Activated CD4-positive, alpha-beta T cell treated with anti-CD3 and anti-CD28 coated beads for 48 hours (primary cell): Measurements from ENCODE around the gene GABRR3.
"Not testable (repeated sequence)": the region's sequence is repeated elsewhere in the genome, so short reads cannot be mapped to it uniquely, and the experiment has no call there.

Experiments
- DNase-seq: peaks from one replicate; pipeline ENCODE4 v3.0.0-alpha.2; 2020

Gene GABRR3

GRCh38 chr3:98021830-98022560 is 13.1 kb downstream of the GABRR3 start:
- no peak for DNase-seq

DNA sequence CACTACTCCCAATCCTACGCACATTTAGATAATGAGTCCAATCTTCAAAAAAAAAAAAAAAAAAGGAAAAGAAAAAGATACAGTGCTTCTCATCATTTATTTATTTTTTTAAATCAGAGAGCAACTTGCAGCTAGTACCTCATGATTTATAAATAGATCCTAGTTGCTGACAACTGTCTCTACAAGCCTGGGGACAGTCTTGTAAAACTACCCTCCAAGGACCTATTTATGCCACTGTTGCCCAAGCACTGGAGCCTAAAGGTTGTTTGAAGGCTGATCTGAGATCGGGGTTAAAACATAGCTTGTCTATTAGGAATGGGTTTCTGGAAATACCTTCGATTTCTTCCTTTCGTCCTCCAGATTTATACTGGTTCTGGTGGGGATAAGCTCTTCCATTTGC is 14.7 kb downstream of the GABRR3 start:
- no peak for DNase-seq

DNA sequence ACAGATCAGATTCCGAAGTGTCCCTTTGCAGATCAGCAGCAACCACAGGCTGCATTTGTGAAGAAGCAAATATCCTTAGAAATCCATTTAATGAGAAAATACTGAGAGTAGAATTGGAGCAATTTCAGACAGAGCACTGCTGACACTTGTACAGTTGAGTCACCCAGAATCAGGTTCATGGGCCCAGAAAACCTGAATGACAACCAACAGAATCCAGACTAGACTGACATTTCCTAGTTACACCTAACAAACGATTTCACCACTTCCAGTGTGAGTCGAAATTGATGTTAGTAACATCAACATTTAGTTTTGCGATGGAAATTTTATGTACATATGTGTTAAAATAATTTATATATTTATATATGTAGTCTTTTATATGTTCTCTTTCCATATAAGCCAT is 16.8 kb downstream of the GABRR3 start:
- DNase-seq, result no peak

DNA sequence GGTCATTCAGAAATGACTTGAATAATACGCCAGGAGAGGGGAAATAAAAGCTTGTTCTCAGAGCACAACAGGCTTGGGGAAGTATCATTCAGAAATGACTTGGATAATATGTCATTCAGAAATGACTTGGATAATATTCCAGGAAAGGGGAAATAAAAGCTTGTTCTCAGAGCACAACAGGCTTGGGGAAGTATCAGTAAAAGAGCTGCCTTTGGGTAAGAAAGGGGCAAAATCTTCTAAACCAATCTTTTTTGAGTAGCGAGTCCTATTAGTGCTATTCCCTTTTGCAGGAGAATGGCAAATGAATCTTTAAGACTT is 20.9 kb downstream of the GABRR3 start:
- no peak for DNase-seq

DNA sequence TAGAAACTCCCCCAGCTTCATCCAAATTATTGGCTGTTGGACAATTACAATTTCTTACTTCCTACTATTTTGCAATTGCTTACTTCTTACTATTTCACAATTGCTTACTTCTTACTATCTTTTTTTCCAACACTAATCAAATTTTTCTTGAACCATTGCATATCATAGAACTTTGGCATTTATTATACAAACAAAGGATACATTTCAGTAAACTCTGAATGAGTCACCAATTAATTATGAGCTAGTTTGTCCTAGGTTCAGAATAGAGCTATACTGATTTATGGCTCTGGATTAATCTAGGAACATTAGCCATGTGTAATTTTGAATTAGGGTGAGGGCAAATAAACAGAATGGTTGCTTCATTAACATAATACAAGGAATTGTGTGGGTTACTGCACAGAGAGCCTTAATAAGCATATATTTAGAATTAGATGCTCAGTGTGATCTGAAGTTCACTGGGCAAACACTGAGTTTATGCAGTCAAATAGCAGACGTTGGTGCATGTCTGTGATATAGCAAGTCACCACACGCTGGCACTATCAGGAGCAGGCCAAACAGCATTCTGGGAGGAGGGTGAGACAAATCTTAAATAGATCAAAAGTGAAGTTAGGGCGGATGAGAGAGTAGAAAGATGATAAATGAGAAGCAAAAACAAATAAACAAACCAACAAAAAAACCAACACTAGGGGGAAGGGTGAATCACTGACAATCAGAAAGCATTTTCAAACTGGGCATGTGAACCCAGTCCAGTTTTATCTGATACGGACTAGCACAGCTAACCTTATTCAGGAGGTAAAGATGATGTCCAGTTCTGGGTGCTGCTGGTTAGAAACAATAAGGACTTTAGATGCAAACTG is 21.5 kb downstream of the GABRR3 start:
- no peak for DNase-seq

DNA sequence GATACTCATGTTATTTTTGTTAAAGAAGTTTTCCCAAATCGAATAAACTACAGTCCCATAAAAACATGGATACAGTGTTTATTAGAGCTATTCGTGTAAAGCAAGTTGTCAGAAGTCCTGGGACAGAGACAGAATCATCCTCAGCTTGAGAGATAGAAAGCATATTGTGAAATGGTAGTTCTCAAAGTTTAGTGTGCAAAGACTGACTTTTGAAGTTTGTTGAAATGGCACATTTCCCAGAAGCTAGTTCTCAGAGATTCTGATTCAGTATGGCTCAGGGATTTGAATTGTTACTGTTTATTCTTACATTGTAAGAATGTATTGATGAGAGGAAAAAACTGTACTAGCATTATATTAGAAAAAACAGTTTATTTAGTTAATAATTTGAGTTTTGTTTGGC is 22.1 kb downstream of the GABRR3 start:
- no peak for DNase-seq

- not testable (repeated sequence) for DNase-seq
Observed at GRCh38 chr3:98010883-98011449, 24.1 kb downstream of the GABRR3 start.

DNA sequence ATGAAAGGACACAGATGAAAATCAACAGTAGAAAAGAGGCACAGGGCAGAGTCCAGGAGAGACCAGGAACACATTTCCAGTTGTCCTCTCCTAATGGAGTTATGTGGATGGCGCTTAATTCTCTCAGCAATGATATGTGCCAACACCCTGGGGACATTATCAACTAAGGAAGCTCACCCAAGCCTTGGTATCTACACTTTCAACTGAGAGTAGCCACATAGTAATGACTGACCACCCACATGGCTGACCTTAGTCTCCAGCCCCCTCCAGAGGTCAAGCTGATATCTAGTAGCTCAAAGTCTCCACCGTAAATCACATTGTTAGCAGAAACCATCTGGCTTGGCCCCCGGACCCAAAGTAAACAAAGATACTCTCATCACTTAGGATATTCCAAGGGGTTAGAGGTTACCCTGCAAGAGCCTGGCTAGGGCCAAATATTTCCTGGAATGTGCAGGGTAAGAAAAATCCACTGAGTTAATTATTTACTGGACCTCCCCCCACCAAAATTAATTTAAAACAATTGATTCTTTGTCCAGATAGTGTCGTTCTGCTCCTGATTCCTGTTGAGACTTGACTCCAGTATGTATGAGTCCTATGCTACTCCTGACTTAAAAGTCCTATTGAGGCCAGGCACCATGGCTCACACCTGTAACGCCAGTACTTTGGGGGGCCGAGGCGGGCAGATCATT is 24.8 kb downstream of the GABRR3 start:
- DNase-seq, result no peak

- DNase-seq, result no peak
Observed at GRCh38 chr3:98008855-98009254, 26.3 kb downstream of the GABRR3 start.

DNA sequence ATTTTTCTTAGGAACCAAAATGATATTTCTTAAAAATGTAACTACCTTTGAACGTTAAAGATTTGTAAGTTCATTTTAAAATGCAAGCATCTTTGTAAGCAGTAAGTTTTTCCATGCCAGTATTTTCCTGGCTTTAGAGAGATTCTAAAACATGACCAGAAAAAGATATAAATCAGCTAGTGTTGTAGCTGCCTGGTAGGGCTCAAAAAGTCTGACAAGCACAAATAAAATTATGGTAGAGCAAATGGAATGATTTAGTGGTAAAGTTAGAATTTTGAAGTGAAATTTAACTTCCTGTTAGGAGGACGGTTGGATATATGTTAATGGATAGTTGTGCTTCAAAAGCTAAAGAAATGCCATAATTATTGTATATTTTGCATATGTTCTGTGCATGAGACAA is 29.7 kb downstream of the GABRR3 start:
- no peak for DNase-seq

DNA sequence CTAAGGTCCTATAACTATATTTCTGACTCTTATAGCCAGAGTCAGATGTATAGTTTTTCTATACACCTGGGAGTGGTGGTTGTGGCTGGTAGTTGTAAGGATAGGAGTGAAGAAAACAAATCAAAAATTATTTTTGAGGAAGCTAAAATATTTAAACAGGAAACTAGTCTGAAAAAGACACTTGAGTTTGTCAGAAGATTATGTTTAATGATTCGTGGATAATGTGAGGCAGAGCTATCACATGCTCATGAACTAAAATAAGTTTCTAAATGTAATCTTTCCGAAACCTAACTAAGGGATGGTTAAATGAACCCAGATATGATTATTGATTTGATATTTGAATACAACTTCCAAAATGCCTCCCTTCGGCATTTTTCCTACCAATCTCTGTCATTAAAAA is 30.4 kb downstream of the GABRR3 start:
- no peak for DNase-seq

GRCh38 chr3:98003306-98003969 is 31.7 kb downstream of the GABRR3 start:
- DNase-seq, result no peak

- no peak for DNase-seq
Observed at GRCh38 chr3:98002717-98003116, 32.4 kb downstream of the GABRR3 start.

- no peak for DNase-seq
Observed at GRCh38 chr3:97999994-98000393, 35.1 kb downstream of the GABRR3 start.

- no peak for DNase-seq
Observed at GRCh38 chr3:97999103-97999502, 36.0 kb downstream of the GABRR3 start.

DNA sequence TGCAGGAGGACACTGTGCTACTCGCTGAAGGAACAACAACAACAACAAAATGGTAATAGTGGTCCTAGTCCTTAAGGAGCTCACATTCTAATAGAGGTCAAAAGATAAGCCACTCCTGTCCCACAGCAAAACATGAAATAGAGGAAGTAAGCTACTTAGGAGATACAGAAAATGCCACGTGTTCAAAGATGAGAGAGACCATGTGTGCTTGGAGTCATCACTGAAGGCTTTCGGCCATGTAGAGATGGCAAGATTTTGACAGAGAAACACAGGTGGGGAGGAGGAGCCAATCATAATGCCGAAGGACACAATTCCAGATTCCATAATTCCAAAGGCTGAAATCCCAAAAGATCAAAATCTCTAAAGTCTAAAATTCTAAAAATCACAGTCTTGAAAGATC is 38.1 kb downstream of the GABRR3 start:
- DNase-seq, result no peak

GRCh38 chr3:97994328-97994945 is 40.7 kb downstream of the GABRR3 start:
- no peak for DNase-seq

- no peak for DNase-seq
Observed at GRCh38 chr3:97993526-97993925, 41.6 kb downstream of the GABRR3 start.

DNA sequence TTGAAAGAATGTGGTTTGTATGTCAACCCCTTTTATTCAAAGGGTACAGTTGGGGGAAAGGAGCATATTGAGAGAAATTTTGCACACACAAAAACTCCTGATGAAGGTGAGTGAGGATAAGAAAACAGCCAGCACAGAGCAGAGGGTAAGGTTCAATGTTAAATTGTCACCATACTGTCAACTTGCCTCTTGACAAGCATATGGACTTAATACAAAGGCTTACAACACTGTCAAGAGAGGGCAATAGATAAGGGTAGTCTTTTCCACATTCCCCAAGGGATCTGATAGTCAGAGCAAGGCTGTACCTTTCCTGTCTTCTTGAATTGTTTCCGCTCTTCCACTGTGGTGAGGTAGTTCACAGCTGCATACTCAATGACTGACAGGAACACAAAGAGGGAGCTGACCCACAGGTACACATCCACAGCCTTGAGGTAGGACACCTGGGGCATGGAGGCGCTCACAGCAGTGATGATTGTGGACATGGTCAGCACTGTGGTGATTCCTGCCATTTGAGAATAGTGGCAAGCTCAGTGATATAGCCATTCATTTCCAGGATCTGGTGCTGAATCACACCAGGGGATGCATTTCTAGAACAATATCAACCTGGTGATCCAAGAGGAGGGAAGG is 42.5 kb downstream of the GABRR3 start:
- DNase-seq, result no peak

DNA sequence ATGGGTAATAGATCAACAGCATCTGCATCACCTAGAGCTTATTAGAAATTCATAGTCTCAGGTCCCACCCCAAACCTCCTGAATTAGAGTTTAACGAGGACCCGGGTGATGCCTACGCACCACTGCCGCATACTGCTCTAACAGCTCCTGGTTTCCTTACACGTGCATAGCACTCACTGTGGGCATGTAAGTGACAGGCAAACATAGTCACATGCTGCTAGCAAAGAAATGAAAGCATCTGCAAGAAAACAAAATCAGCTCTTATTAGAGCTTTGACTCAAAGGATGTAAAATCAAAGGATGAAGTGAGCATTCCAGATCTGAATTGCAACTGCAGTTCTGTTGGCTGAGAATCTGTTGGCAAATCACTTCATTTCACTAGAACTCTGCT is 43.8 kb downstream of the GABRR3 start:
- DNase-seq, result peak; percentile 19

DNA sequence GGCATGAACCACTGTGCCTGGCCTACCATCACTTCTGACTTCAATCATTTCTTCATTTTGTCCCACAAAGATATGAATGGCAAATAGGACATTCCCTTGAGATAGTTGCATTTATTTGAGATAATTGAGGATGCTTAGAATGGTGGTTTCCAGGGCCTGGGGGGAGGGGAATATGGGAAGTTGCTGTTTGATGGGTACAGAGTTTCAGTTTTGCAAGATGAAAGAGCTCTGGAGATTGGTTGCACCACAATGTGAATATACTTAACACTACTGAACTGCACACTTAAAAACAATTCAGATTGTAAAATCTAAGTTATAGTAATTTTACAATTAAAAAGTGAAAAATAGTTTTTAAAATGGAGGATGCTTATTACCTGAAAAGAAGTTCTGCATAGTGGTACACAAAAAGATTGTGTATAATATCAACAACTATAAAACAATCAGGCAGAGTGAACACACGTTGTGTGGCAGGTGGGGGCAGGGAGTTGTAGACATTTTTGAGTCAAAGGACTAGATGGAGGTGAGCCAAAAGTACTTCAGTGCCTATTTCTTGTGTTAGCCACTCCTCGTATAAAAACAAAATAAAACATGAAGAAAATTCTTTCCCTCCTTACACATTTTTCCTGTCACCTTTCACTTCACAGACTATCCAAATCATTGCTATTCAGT is 44.4 kb downstream of the GABRR3 start:
- DNase-seq, result peak; percentile 19
